IMR-90 (cell line): ENCODE data around the gene ETV6.

Experiments
- CEBPB ChIP-seq: IDR thresholded peaks from 2 replicates; pipeline ENCODE4 v1.6.1; 2012; ENCODE audit warnings: low read depth, low read length, improper control_type of control experiment
- CHD1 ChIP-seq: IDR thresholded peaks from 2 replicates; pipeline ENCODE4 v1.6.1; 2012; ENCODE audit warnings: low read depth, low read length, improper control_type of control experiment
- CTCF ChIP-seq: conservative IDR thresholded peaks from 2 replicates; pipeline ENCODE4 v1.5.1; 2012; ENCODE audit warnings: mild to moderate bottlenecking, low read depth, low read length, improper control_type of control experiment
- ELK1 ChIP-seq: fragments of 150-350 bp; IDR thresholded peaks from 2 replicates; pipeline ENCODE4 v1.6.1; 2016; ENCODE audit warnings: low read depth, mild to moderate bottlenecking, low read length, moderate library complexity, borderline replicate concordance
- FOS ChIP-seq: fragments of 150-350 bp; IDR thresholded peaks from 2 replicates; pipeline ENCODE4 v1.6.1; 2016; ENCODE audit warnings: low read depth, low read length
- MAZ ChIP-seq: IDR thresholded peaks from 2 replicates; pipeline ENCODE4 v1.6.1; 2012; ENCODE audit warnings: low read depth, mild to moderate bottlenecking, low read length, improper control_type of control experiment, moderate library complexity, borderline replicate concordance
- MXI1 ChIP-seq: IDR thresholded peaks from 2 replicates; pipeline ENCODE4 v1.6.1; 2012; ENCODE audit warnings: low read depth, mild to moderate bottlenecking, low read length, moderate library complexity, borderline replicate concordance
- NFE2L2 ChIP-seq: fragments of 150-350 bp; IDR thresholded peaks from 2 replicates; pipeline ENCODE4 v1.6.1; 2016; ENCODE audit warnings: low read depth, mild to moderate bottlenecking, low read length
- POLR2A ChIP-seq: IDR thresholded peaks from 2 replicates; pipeline ENCODE4 v1.6.1; 2012; ENCODE audit warnings: mild to moderate bottlenecking, low read depth, low read length
- RAD21 ChIP-seq: IDR thresholded peaks from 2 replicates; pipeline ENCODE4 v1.6.1; 2012; ENCODE audit warnings: low read length, improper control_type of control experiment
- RCOR1 ChIP-seq: IDR thresholded peaks from 2 replicates; pipeline ENCODE4 v1.6.1; 2012; ENCODE audit warnings: mild to moderate bottlenecking, low read length, improper control_type of control experiment; ENCODE audit not compliant: insufficient replicate concordance
- RFX5 ChIP-seq: IDR thresholded peaks from 2 replicates; pipeline ENCODE4 v1.8.0; 2012; ENCODE audit warnings: low read depth, mild to moderate bottlenecking, low read length, moderate library complexity
- SMC3 ChIP-seq: fragments of 150-350 bp; IDR thresholded peaks from 2 replicates; pipeline ENCODE4 v1.6.1; 2016; ENCODE audit warnings: low read depth, mild to moderate bottlenecking, antibody characterized with exemption, low read length, moderate library complexity
- USF2 ChIP-seq: fragments of 150-350 bp; IDR thresholded peaks from 2 replicates; pipeline ENCODE4 v1.6.1; 2017; ENCODE audit warnings: mild to moderate bottlenecking, antibody characterized with exemption, low read length, low read depth

- TF ChIP-seq CTCF (no peak), SMC3 (no peak), POLR2A (no peak), MAZ (no peak), CEBPB (no peak), USF2 (no peak), MXI1 (no peak), FOS (no peak), ELK1 (no peak), RAD21 (no peak), NFE2L2 (no peak), RFX5 (no peak), CHD1 (no peak), RCOR1 (no peak)
These were observed 31.4 kb upstream of the ETV6 start for GRCh38 chr12:11618046-11618445.
